ENCODE data around the gene HTD2.
"Not testable (repeated sequence)": the region's sequence is repeated elsewhere in the genome, so short reads cannot be mapped to it uniquely, and the experiment has no call there.

The HTD2 gene

GRCh38 chr3:58335652-58335947, 29.3 kb downstream of the HTD2 start:
- no peaks in the 10 kb centered on the region for H4K20me1 ChIP-seq (ENCODE audit: insufficient read depth)
- H3K4me1 ChIP-seq (ENCODE audit: low read depth, poor library complexity, severe bottlenecking): peaks cover 24% of the 10 kb centered on the region
- no peaks in the 10 kb centered on the region for H3K79me2 ChIP-seq (ENCODE audit: insufficient read depth, low read depth)
- no peak overlapping the region for H3K9ac ChIP-seq
- no peaks in the 10 kb centered on the region for H3K27me3 ChIP-seq (ENCODE audit: insufficient read depth, low read depth)
- H3K4me2 ChIP-seq: peak overlapping the region; percentile 59; the same call in 1 of the 2 replicates
- no peak overlapping the region for H3K4me3 ChIP-seq (IDR thresholded peaks at IDR 0.05; ENCODE audit: insufficient read depth, low read depth, low read length)
- H3K27ac ChIP-seq: no peak overlapping the region; the same call in 1 of the 2 replicates
- TF ChIP-seq CTCF (conservative IDR thresholded peaks at IDR 0.05; ENCODE audit: low read depth, low read length): no peak
- no peaks in the 10 kb centered on the region for H3K36me3 ChIP-seq (ENCODE audit: insufficient read depth)
- H2AFZ ChIP-seq (ENCODE audit: low read depth): no peak overlapping the region

- Histone ChIP-seq H3K36me3 (ENCODE audit: insufficient read depth) (no peaks in the 10 kb centered on the region), H2AFZ (ENCODE audit: low read depth) (no peak overlapping the region), H3K4me2 (no peak overlapping the region), H4K20me1 (ENCODE audit: insufficient read depth) (no peaks in the 10 kb centered on the region), H3K9ac (no peak overlapping the region), H3K79me2 (ENCODE audit: insufficient read depth, low read depth) (no peaks in the 10 kb centered on the region), H3K4me1 (ENCODE audit: low read depth, poor library complexity, severe bottlenecking) (peaks cover 24% of the 10 kb centered on the region), H3K4me3 (IDR thresholded peaks at IDR 0.05; ENCODE audit: insufficient read depth, low read depth, low read length) (no peak overlapping the region), H3K27ac (no peak overlapping the region), H3K27me3 (ENCODE audit: insufficient read depth, low read depth) (no peaks in the 10 kb centered on the region)
- TF ChIP-seq CTCF (conservative IDR thresholded peaks at IDR 0.05; ENCODE audit: low read depth, low read length): no peak
Measured at GRCh38 chr3:58336135-58336882, 30.0 kb downstream of the HTD2 start.

- no peaks in the 10 kb centered on the region for H4K20me1 ChIP-seq (ENCODE audit: insufficient read depth)
- no peak overlapping the region for H3K9ac ChIP-seq
- no peak for TF ChIP-seq CTCF (conservative IDR thresholded peaks at IDR 0.05; ENCODE audit: low read depth, low read length)
- H3K4me1 ChIP-seq (ENCODE audit: low read depth, poor library complexity, severe bottlenecking): peaks cover 24% of the 10 kb centered on the region
- no peaks in the 10 kb centered on the region for H3K27me3 ChIP-seq (ENCODE audit: insufficient read depth, low read depth)
- no peak overlapping the region for H3K4me2 ChIP-seq
- no peak overlapping the region for H2AFZ ChIP-seq (ENCODE audit: low read depth)
- no peak overlapping the region for H3K27ac ChIP-seq
- no peaks in the 10 kb centered on the region for H3K36me3 ChIP-seq (ENCODE audit: insufficient read depth)
- no peaks in the 10 kb centered on the region for H3K79me2 ChIP-seq (ENCODE audit: insufficient read depth, low read depth)
- no peak overlapping the region for H3K4me3 ChIP-seq (IDR thresholded peaks at IDR 0.05; ENCODE audit: insufficient read depth, low read depth, low read length)
Measured at GRCh38 chr3:58337190-58337589, 30.9 kb downstream of the HTD2 start.

- H3K4me2 ChIP-seq; H4K20me1 ChIP-seq (ENCODE audit: insufficient read depth); H2AFZ ChIP-seq (ENCODE audit: low read depth); H3K27me3 ChIP-seq (ENCODE audit: insufficient read depth, low read depth); H3K9ac ChIP-seq; H3K4me3 ChIP-seq (IDR thresholded peaks at IDR 0.05; ENCODE audit: insufficient read depth, low read depth, low read length); H3K36me3 ChIP-seq (ENCODE audit: insufficient read depth); H3K27ac ChIP-seq; H3K79me2 ChIP-seq (ENCODE audit: insufficient read depth, low read depth): not testable (repeated sequence)
- H3K4me1 ChIP-seq (ENCODE audit: low read depth, poor library complexity, severe bottlenecking): peaks cover 21% of the 10 kb centered on the region
Measured at GRCh38 chr3:58339146-58339545, 32.8 kb downstream of the HTD2 start.

- H3K4me2 ChIP-seq: no peak overlapping the region
- no peaks in the 10 kb centered on the region for H4K20me1 ChIP-seq (ENCODE audit: insufficient read depth)
- no peaks in the 10 kb centered on the region for H3K79me2 ChIP-seq (ENCODE audit: insufficient read depth, low read depth)
- no peak overlapping the region for H3K9ac ChIP-seq
- H3K4me3 ChIP-seq (IDR thresholded peaks at IDR 0.05; ENCODE audit: insufficient read depth, low read depth, low read length): no peak overlapping the region
- no peak overlapping the region for H2AFZ ChIP-seq (ENCODE audit: low read depth)
- peaks cover 8% of the 10 kb centered on the region for H3K4me1 ChIP-seq (ENCODE audit: low read depth, poor library complexity, severe bottlenecking)
- H3K27ac ChIP-seq: no peak overlapping the region
- TF ChIP-seq CTCF (conservative IDR thresholded peaks at IDR 0.05; ENCODE audit: low read depth, low read length): no peak
- H3K27me3 ChIP-seq (ENCODE audit: insufficient read depth, low read depth): no peaks in the 10 kb centered on the region
- H3K36me3 ChIP-seq (ENCODE audit: insufficient read depth): no peaks in the 10 kb centered on the region
Measured at GRCh38 chr3:58340594-58341244, 34.4 kb downstream of the HTD2 start.

Measured in KMS-11 (cell line).